Activated CD4-positive, alpha-beta T cell treated with anti-CD3 and anti-CD28 coated beads for 36 hours (primary cell): ENCODE measurements around the gene BCL2L11. TPM values are rescaled to one million over a fixed set of nuclear protein-coding genes. Genes with fewer than 3 reads are reported as not detected.

ENCODE experiments used
- ATAC-seq: fragments of 200-7000 bp; cut with Tn5 transposase; one replicate; pipeline ENCODE4 v1.10.0; 2021; ENCODE audit warnings: mild to moderate bottlenecking, moderate library complexity
- CTCF ChIA-PET: fragments of 350-600 bp; sonication (Branson Sonifier 250); formaldehyde crosslinking; loops from one replicate; lab custom pipeline; 2021; ENCODE audit warnings: antibody characterized with exemption; lab: Charles Lee
- POLR2A ChIA-PET: fragments of 350-600 bp; sonication (Branson Sonifier 250); formaldehyde crosslinking; loops from one replicate; lab custom pipeline; 2021; ENCODE audit warnings: antibody characterized with exemption, inconsistent platforms; lab: Charles Lee
- DNase-seq: peaks from one replicate; pipeline ENCODE4 v3.0.0-alpha.2; 2020
- H3K27ac Mint-ChIP-seq: one replicate; pipeline ENCODE4 v1.8.0; 2021; ENCODE audit warnings: mixed read lengths
- H3K27me3 Mint-ChIP-seq: one replicate; pipeline ENCODE4 v1.8.0; 2021; ENCODE audit warnings: mixed read lengths
- H3K36me3 Mint-ChIP-seq: one replicate; pipeline ENCODE4 v1.8.0; 2021; ENCODE audit warnings: low read depth, mixed read lengths
- H3K4me1 Mint-ChIP-seq: one replicate; pipeline ENCODE4 v1.8.0; 2021; ENCODE audit warnings: mixed read lengths
- H3K4me3 Mint-ChIP-seq: one replicate; pipeline ENCODE4 v1.8.0; 2021; ENCODE audit warnings: mild to moderate bottlenecking, moderate library complexity, mixed read lengths
- H3K9me3 Mint-ChIP-seq: one replicate; pipeline ENCODE4 v1.8.0; 2021; ENCODE audit warnings: low read depth, mixed read lengths
- intact Hi-C, 2 experiments: fragments of 100-400 bp; cut with DNase I in 1 of 2; cut with micrococcal nuclease in 1 of 2; formaldehyde crosslinking; loops; one replicate each; pipeline versions ENCODE4 v1.14.2 to v1.15.1; 2022 to 2024; cut with DNase I, micrococcal nuclease
- total RNA-seq, 2 experiments: library from RNA; stranded (reverse); gene quantifications; one replicate each; pipeline ENCODE4 v1.2.3, GENCODE V29; 2021

The BCL2L11 gene
- total RNA-seq, 2 experiments from 2014 or later, result 18.2 to 28.6 TPM

DNA sequence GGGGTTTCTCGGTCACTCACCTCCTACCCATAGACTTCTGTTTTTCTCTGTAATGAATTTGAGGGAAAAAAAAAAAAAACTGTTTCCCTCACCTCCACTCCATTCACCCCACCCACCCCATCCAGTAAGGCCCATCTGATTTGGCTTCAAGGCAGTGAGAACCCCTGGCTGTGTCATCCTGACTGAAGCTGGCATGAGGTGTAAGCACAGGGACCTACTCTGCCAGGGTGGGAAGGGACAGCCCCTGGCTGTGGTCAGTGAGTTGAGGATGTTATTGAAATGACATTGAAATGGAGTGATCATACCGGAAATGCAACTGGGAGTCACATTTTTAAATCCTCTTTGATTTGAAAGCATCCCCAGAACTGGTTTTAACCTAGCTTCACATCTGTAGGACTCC, 19.1 kb upstream of the BCL2L11 start:
- Mint-ChIP-seq H3K4me3 (no peak overlapping the region), H3K9me3 (no peaks in the 10 kb centered on the region), H3K36me3 (no peaks in the 10 kb centered on the region), H3K4me1 (peaks cover 22% of the 10 kb centered on the region), H3K27me3 (peaks cover 56% of the 10 kb centered on the region), H3K27ac (no peak overlapping the region)
- peak; percentile 34 for ATAC-seq
- POLR2A ChIA-PET, result no interaction called here
- peak; percentile 37 for DNase-seq
- CTCF ChIA-PET, result no interaction called here
- intact Hi-C loops, result loop anchor here (1.0 to 5.0 kb wide), 3 partner anchors 15 to 606 kb away; no protein-coding TSS in a partner anchor

DNA sequence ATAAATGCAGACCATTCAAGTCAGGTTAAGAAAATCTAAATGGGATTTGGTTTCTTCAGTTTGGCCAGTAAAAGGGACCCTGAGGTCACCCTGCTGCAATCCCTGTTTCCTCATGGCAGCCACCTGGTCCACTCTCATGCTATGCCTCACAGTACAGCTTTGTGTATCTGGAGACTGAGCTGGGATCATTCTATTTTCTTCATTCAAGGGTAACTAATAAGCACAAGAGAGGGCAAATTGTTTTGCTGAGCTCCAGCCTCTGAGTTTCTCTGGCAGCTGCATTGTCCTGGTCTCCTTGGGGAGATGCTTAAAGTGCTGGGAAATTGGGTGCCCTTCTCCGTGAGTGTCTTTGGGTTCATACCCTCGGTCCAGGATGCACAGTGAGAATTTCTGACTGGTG, 18.5 kb upstream of the BCL2L11 start:
- intact Hi-C loops, result loop anchor here (5.0 kb wide), 2 partner anchors 245 to 605 kb away; no protein-coding TSS in a partner anchor
- ATAC-seq, result no peak
- H3K4me1 Mint-ChIP-seq, result peaks cover 22% of the 10 kb centered on the region
- H3K27me3 Mint-ChIP-seq, result peaks cover 54% of the 10 kb centered on the region
- no peak for DNase-seq
- no peak overlapping the region for H3K27ac Mint-ChIP-seq
- ChIA-PET POLR2A (no interaction called here), CTCF (interaction anchor here (1.0 kb wide), 1 partner anchor 291 kb away, joined by 3 read pairs; no protein-coding TSS in a partner anchor)
- no peak overlapping the region for H3K4me3 Mint-ChIP-seq
- no peaks in the 10 kb centered on the region for H3K36me3 Mint-ChIP-seq
- no peaks in the 10 kb centered on the region for H3K9me3 Mint-ChIP-seq

- Mint-ChIP-seq H3K27ac (no peak overlapping the region), H3K27me3 (peaks cover 53% of the 10 kb centered on the region), H3K4me3 (no peak overlapping the region), H3K36me3 (no peaks in the 10 kb centered on the region), H3K4me1 (peaks cover 14% of the 10 kb centered on the region), H3K9me3 (no peaks in the 10 kb centered on the region)
- intact Hi-C loops, result no loop called here
- no peak for ATAC-seq
- ChIA-PET CTCF (no interaction called here), POLR2A (no interaction called here)
- DNase-seq, result no peak
These were observed 14.8 kb upstream of the BCL2L11 start for GRCh38 chr2:111105926-111106325.

DNA sequence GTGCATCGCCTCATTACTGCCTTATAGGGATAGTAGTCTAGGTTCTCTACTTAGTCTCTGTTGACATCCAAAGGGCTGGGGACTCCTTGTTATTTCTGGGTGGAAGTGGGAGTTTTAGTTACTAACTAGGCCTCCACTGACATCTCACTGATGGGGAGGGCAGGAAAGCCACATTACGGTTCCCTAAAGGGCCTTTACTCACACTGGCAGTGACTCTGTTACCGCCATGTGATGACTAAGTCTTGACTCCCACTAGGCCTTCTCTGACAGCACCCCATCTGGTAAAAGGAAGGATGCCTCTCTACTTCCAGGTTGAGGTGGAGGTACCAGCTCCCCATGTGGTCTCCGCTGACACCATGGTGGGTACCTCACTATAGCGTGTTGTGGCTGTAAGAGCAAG, 14.0 kb upstream of the BCL2L11 start:
- peaks cover 54% of the 10 kb centered on the region for H3K27me3 Mint-ChIP-seq

GRCh38 chr2:111108745-111109271, 11.9 kb upstream of the BCL2L11 start:
- Mint-ChIP-seq H3K4me1 (peaks cover 8% of the 10 kb centered on the region), H3K27ac (no peak overlapping the region), H3K36me3 (no peaks in the 10 kb centered on the region), H3K9me3 (no peaks in the 10 kb centered on the region), H3K4me3 (no peak overlapping the region), H3K27me3 (peaks cover 58% of the 10 kb centered on the region)
- no peak for DNase-seq
- intact Hi-C loops, result no loop called here
- ChIA-PET POLR2A (no interaction called here), CTCF (no interaction called here)
- ATAC-seq, result no peak

More for the DNA sequence above, 14.0 kb upstream of the BCL2L11 start:
- intact Hi-C loops, result no loop called here
- H3K27ac Mint-ChIP-seq, result no peak overlapping the region
- ATAC-seq (peak; percentile 81), DNase-seq (peak; percentile 37)
- CTCF ChIA-PET, result interaction anchor here (0.7 kb wide), 1 partner anchor 525 kb away, joined by 3 read pairs; no protein-coding TSS in a partner anchor
- no peaks in the 10 kb centered on the region for H3K9me3 Mint-ChIP-seq
- POLR2A ChIA-PET, result no interaction called here
- H3K36me3 Mint-ChIP-seq, result no peaks in the 10 kb centered on the region
- H3K4me3 Mint-ChIP-seq, result no peak overlapping the region
- peaks cover 11% of the 10 kb centered on the region for H3K4me1 Mint-ChIP-seq

GRCh38 chr2:111111101-111111755, 9.5 kb upstream of the BCL2L11 start:
- Mint-ChIP-seq H3K9me3 (no peaks in the 10 kb centered on the region), H3K4me1 (peaks cover 19% of the 10 kb centered on the region), H3K27ac (no peak overlapping the region), H3K27me3 (peaks cover 51% of the 10 kb centered on the region), H3K4me3 (no peak overlapping the region), H3K36me3 (no peaks in the 10 kb centered on the region)
- POLR2A ChIA-PET, result interaction anchor here (0.6 to 0.8 kb wide), 2 partner anchors 9 to 306 kb away, joined by 3 read pairs; partner anchors contain the start of gene BCL2L11
- peak; percentile 34 for DNase-seq
- intact Hi-C loops, result loop anchor here (1.0 to 10.0 kb wide), 5 partner anchors 19 to 594 kb away; no protein-coding TSS in a partner anchor
- ATAC-seq, result peak; percentile 25
- CTCF ChIA-PET, result interaction anchor here (0.8 to 1.2 kb wide), 4 partner anchors 19 to 299 kb away, joined by 3 to 5 read pairs (median 4); no protein-coding TSS in a partner anchor

- DNase-seq (no peak), ATAC-seq (no peak)
- CTCF ChIA-PET, result interaction anchor here (0.6 to 1.1 kb wide), 2 partner anchors 14 to 792 kb away, joined by 3 to 4 read pairs; no protein-coding TSS in a partner anchor
- Mint-ChIP-seq H3K27me3 (peaks cover 53% of the 10 kb centered on the region), H3K27ac (no peak overlapping the region), H3K36me3 (no peaks in the 10 kb centered on the region), H3K4me1 (peaks cover 43% of the 10 kb centered on the region), H3K9me3 (no peaks in the 10 kb centered on the region), H3K4me3 (no peak overlapping the region)
- intact Hi-C loops, result loop anchor here (5.0 to 10.0 kb wide), 4 partner anchors 62 to 591 kb away; no protein-coding TSS in a partner anchor
- POLR2A ChIA-PET, result interaction anchor here (0.9 kb wide), 1 partner anchor 70 kb away, joined by 3 read pairs; no protein-coding TSS in a partner anchor
These were observed 6.9 kb upstream of the BCL2L11 start for GRCh38 chr2:111113838-111114237.

- intact Hi-C loops, result loop anchor here (1.0 to 10.0 kb wide), 7 partner anchors 15 to 589 kb away; no protein-coding TSS in a partner anchor
- ChIA-PET CTCF (interaction anchor here (0.6 to 0.9 kb wide), 3 partner anchors 17 to 254 kb away, joined by 3 read pairs; no protein-coding TSS in a partner anchor), POLR2A (no interaction called here)
- peak overlapping the region; percentile 76 for H3K27ac Mint-ChIP-seq
- ATAC-seq (peak; percentile 11), DNase-seq (peak; percentile 70)
- H3K27me3 Mint-ChIP-seq, result peaks cover 39% of the 10 kb centered on the region
- peaks cover 50% of the 10 kb centered on the region for H3K4me1 Mint-ChIP-seq
- H3K36me3 Mint-ChIP-seq, result no peaks in the 10 kb centered on the region
- peak overlapping the region; percentile 14 for H3K4me3 Mint-ChIP-seq
- no peaks in the 10 kb centered on the region for H3K9me3 Mint-ChIP-seq
These were observed 4.5 kb upstream of the BCL2L11 start for GRCh38 chr2:111116011-111116746.

- H3K27me3 Mint-ChIP-seq, result peaks cover 38% of the 10 kb centered on the region
These were observed 3.7 kb upstream of the BCL2L11 start for GRCh38 chr2:111116843-111117597.

More at GRCh38 chr2:111116843-111117597, 3.7 kb upstream of the BCL2L11 start:
- H3K36me3 Mint-ChIP-seq, result peaks cover 4% of the 10 kb centered on the region
- POLR2A ChIA-PET, result no interaction called here
- intact Hi-C loops, result loop anchor here (1.0 to 10.0 kb wide), 9 partner anchors 16 to 588 kb away; no protein-coding TSS in a partner anchor
- peaks cover 49% of the 10 kb centered on the region for H3K4me1 Mint-ChIP-seq
- CTCF ChIA-PET, result interaction anchor here (0.6 to 0.9 kb wide), 4 partner anchors 16 to 255 kb away, joined by 3 read pairs; no protein-coding TSS in a partner anchor
- peak; percentile 59 for ATAC-seq
- H3K9me3 Mint-ChIP-seq, result no peaks in the 10 kb centered on the region
- H3K4me3 Mint-ChIP-seq, result peak overlapping the region; percentile 90
- peak; percentile 87 for DNase-seq
- H3K27ac Mint-ChIP-seq, result peak overlapping the region; percentile 83
